ENCODE data around the gene NECTIN1. TPM values are rescaled to one million over a fixed set of nuclear protein-coding genes. Genes with fewer than 3 reads are reported as not detected.

NECTIN1 gene
- total and polyA plus RNA-seq, 2 of the 13 experiments (the other 11 are each of a cell fraction or from before 2014, with no cell fraction given), result 3.9 to 7.3 TPM

DNA sequence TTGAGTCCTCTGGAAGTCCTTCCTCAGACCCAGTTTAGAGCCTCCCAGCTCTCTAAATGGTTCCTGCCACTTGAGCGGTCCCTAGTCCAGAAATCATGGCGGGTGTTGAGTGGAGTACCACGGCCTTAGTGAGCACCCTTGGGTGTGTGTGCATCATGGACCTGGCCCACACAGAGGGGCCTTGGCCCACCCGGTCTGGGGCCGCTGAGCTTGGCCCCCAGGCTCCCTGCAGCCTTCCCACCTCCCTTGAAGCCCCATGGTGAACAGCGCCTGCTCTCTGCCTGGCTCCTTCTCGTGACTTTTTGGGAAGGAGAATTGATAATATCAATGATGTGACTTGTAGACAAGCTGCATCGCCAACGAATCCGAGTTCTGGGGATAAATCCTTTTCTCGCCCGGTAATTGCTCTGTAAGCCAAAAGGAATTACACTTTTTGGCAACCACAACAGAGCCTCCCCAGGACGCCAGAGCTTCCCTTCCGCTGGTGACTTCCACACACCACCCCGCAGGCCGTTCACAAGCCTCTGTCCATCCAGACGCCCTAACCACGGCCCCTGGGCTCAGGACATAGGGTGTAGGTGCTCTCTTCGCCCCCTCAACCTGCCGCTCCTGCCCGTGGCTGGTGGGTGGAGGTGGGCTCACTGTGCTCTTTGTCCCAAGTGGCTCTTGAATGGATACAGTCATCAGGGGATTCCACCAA, 93.8 kb downstream of the NECTIN1 start:
- TF ChIP-seq TARDBP (CRISPR knock-in tag; IDR thresholded peaks at IDR 0.05) (no peak), ZNF850 (CRISPR knock-in tag; conservative IDR thresholded peaks at IDR 0.05) (no peak), TRIM24 (CRISPR knock-in tag; IDR thresholded peaks at IDR 0.05) (no peak)
- TF ChIP-seq, protein P1, sequence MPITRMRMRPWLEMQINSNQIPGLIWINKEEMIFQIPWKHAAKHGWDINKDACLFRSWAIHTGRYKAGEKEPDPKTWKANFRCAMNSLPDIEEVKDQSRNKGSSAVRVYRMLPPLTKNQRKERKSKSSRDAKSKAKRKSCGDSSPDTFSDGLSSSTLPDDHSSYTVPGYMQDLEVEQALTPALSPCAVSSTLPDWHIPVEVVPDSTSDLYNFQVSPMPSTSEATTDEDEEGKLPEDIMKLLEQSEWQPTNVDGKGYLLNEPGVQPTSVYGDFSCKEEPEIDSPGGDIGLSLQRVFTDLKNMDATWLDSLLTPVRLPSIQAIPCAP (CRISPR knock-in tag; IDR thresholded peaks at IDR 0.05; ENCODE audit: low read depth), result no peak
- TF ChIP-seq, protein P2, sequence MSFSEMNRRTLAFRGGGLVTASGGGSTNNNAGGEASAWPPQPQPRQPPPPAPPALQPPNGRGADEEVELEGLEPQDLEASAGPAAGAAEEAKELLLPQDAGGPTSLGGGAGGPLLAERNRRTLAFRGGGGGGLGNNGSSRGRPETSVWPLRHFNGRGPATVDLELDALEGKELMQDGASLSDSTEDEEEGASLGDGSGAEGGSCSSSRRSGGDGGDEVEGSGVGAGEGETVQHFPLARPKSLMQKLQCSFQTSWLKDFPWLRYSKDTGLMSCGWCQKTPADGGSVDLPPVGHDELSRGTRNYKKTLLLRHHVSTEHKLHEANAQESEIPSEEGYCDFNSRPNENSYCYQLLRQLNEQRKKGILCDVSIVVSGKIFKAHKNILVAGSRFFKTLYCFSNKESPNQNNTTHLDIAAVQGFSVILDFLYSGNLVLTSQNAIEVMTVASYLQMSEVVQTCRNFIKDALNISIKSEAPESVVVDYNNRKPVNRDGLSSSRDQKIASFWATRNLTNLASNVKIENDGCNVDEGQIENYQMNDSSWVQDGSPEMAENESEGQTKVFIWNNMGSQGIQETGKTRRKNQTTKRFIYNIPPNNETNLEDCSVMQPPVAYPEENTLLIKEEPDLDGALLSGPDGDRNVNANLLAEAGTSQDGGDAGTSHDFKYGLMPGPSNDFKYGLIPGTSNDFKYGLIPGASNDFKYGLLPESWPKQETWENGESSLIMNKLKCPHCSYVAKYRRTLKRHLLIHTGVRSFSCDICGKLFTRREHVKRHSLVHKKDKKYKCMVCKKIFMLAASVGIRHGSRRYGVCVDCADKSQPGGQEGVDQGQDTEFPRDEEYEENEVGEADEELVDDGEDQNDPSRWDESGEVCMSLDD (CRISPR knock-in tag; IDR thresholded peaks at IDR 0.05; ENCODE audit: borderline replicate concordance), result no peak
- Histone ChIP-seq H3K27ac (ENCODE audit: extremely low read length, insufficient read depth, low read length) (no peak overlapping the region), H3K36me3 (replicated peaks in 1 of 2; ENCODE audit: control insufficient read depth in 1 of 2, insufficient read depth in 2 of 2, low read length in 2 of 2) (no peaks in the 10 kb centered on the region), H3K4me2 (ENCODE audit: low read depth, low read length) (no peak overlapping the region), H3K79me2 (ENCODE audit: insufficient read depth, low read length) (no peaks in the 10 kb centered on the region), H4K20me1 (ENCODE audit: insufficient read depth, low read length) (0 out of 2 replicates have a peak, but pooled peaks cover 3% of the 10 kb centered on the region), H3K4me3 (replicated peaks in 1 of 3; ENCODE audit: insufficient read depth in 1 of 3, low read depth in 2 of 3, low read length in 3 of 3) (no peak overlapping the region), H3K27me3 (ENCODE audit: control insufficient read depth in 1 of 2, insufficient read depth in 2 of 2, low read length in 2 of 2) (peaks cover 4 to 47% of the 10 kb centered on the region in 2 experiments; a peak in 4 of 5 replicates), H2AFZ (ENCODE audit: low read length) (no peak overlapping the region), H3K9ac (ENCODE audit: insufficient read depth, low read depth, low read length) (no peak overlapping the region), H3K4me1 (ENCODE audit: insufficient read depth, low read length) (no peaks in the 10 kb centered on the region), H3K9me3 (ENCODE audit: low read length) (no peaks in the 10 kb centered on the region)
- WGBS (ENCODE audit: low lambda C conversion rate), result 66% methylated on average over 4 of the region's 21 CpGs
- ChIA-PET POLR2A (no interaction called here), CTCF (ENCODE audit: low intra/inter-chr PET ratio, low total read pairs) (no interaction called here)
- FAIRE-seq (no peak), ATAC-seq (no peak), DNase-seq (ENCODE audit: low spot score) (no peak)
- intact Hi-C loops (cut with micrococcal nuclease; ENCODE audit: unreplicated experiment) (no loop called here), in situ Hi-C loops (cut with HindIII; ENCODE audit: extremely low pct_ligation_motif_present, low pct_unique_long_range_greater_than_20kb) (no loop called here)
- no TSS peak for BruUV-seq (replicated peaks)

All from HepG2 (cell line).